Dermis microvascular lymphatic vessel endothelial cell (primary cell): ENCODE data around the gene SPI1. TPM values are rescaled to one million over a fixed set of nuclear protein-coding genes. Genes with fewer than 3 reads are reported as not detected.
"Not testable (repeated sequence)": the region's sequence is repeated elsewhere in the genome, so short reads cannot be mapped to it uniquely, and the experiment has no call there.

Experiments
- DNase-seq, 2 donors: peaks; one replicate each; pipeline versions ENCODE4 v3.0.0 to v3.0.0-alpha.2; 2010; ENCODE audit warnings: low read depth in 2 of 2
- total RNA-seq: library from RNA; depleted of rRNA; stranded (reverse); fragments of >200 nt; gene quantifications from 2 replicates; pipeline ENCODE4 v1.2.1, GENCODE V29; 2014

The SPI1 gene
- total RNA-seq, 1 donor from 2014 or later: not detected

GRCh38 chr11:47326198-47326597, 52.1 kb downstream of the SPI1 start:
- no peak for DNase-seq

- no peak for DNase-seq
Measured at GRCh38 chr11:47325271-47326041, 52.9 kb downstream of the SPI1 start.

DNA sequence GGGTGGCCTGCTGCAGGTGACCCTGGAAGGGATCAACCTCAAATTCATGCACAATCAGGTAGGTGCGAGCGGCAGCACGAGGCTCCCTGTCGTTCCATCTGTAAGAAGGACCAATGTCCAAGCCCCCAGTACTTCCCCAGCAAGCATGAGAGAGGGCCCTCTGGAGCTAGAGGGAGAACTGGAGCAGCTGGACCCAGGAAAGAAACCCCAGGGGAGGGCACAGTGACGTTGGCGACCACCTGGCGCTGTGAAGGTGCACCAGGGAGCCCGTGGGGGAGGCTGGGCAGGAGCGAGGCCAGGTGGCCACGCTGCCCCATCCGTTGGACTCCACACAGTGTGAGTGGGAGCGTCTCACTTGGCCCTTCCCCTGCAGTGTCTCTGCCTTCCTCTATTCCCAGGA, 53.8 kb downstream of the SPI1 start:
- DNase-seq: no peak

GRCh38 chr11:47318166-47318565, 60.2 kb downstream of the SPI1 start:
- no peak for DNase-seq

- no peak for DNase-seq
Measured at GRCh38 chr11:47317064-47317828, 61.1 kb downstream of the SPI1 start.

DNA sequence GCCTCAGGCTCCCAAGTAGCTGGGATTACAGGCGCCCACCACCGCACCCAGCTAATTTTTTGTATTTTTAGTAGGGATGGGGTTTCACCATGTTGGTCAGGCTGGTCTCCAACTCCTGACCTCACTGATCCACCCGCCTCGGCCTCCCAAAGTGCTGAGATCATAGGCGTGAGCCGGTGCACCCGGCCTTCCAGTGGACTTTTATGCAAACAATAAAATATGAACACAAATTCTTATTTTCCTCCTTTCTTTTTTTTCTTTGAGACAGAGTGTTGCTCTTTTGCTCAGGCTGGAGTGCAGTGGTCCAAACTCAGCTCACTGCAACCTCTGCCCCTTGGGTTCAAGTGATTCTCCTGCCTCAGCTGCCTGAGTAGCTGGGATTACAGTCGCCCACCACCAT, 61.8 kb downstream of the SPI1 start:
- not testable (repeated sequence) for DNase-seq

- DNase-seq: no peak
Measured at GRCh38 chr11:47314992-47315391, 63.4 kb downstream of the SPI1 start.

GRCh38 chr11:47308050-47308823, 70.1 kb downstream of the SPI1 start:
- DNase-seq: no peak

DNA sequence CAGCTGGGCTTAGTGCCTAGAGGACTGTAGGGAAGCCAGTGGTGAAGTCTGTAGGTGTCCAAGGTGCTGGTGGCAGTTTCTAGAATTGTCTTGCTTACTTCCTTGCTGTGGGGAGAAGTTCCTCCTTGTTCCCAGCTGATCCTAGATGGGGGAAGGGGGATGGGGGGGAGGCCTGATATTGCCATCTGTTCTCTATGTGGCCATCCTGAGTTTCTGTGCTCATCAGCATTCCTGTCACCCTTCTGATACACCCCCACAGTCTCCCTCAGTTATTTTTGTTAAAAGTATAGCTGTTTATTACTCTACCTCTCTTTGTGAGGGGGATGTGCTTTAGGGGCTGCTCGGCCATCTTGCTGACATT, 71.9 kb downstream of the SPI1 start:
- no peak for DNase-seq

GRCh38 chr11:47305734-47306483, 72.4 kb downstream of the SPI1 start:
- no peak for DNase-seq

Other genes with a start within 250 kb of the SPI1 start
- gene ARFGAP2, start 201.7 kb downstream of the SPI1 start, total RNA-seq: 73.6 and 94.6 TPM in 2 replicates
- 16.2 and 21.4 TPM in 2 replicates for gene PACSIN3, start 192.1 kb downstream of the SPI1 start, total RNA-seq
- gene DDB2, start 163.6 kb downstream of the SPI1 start, total RNA-seq: 39.7 and 61.1 TPM in 2 replicates
- gene ACP2, start 129.7 kb downstream of the SPI1 start, total RNA-seq: 23.2 and 42.6 TPM in 2 replicates
- gene NR1H3, start 120.6 kb downstream of the SPI1 start, total RNA-seq: 30.6 and 33.0 TPM in 2 replicates
- 15.5 and 23.3 TPM in 2 replicates for gene MADD, start 108.4 kb downstream of the SPI1 start, total RNA-seq
- gene MYBPC3, start 25.8 kb downstream of the SPI1 start, total RNA-seq: not detected in 2 replicates
- 32.5 and 70.5 TPM in 2 replicates for gene SLC39A13, start 30.0 kb upstream of the SPI1 start, total RNA-seq
- gene PSMC3, start 47.9 kb upstream of the SPI1 start, total RNA-seq: 163 and 166 TPM in 2 replicates
- gene RAPSN, start 70.6 kb upstream of the SPI1 start, total RNA-seq: 0.13 and 0.25 TPM in 2 replicates
- 57.9 and 84.6 TPM in 2 replicates for gene CELF1, start 174.6 kb upstream of the SPI1 start, total RNA-seq
- gene PTPMT1, start 187.1 kb upstream of the SPI1 start, total RNA-seq: 65.0 and 67.9 TPM in 2 replicates
- 29.3 and 38.2 TPM in 2 replicates for gene KBTBD4, start 200.4 kb upstream of the SPI1 start, total RNA-seq
- gene NDUFS3, start 200.5 kb upstream of the SPI1 start, total RNA-seq: 75.0 and 85.7 TPM in 2 replicates
- not detected in 2 replicates for gene FAM180B, start 208.1 kb upstream of the SPI1 start, total RNA-seq
- gene C1QTNF4, start 215.9 kb upstream of the SPI1 start, total RNA-seq: 0.13 TPM in 1 of 2 replicates, not detected in the other